Astrocyte (in vitro differentiated cells and primary cell): ENCODE measurements around the gene APBA2. TPM values are rescaled to one million over a fixed set of nuclear protein-coding genes. Genes with fewer than 3 reads are reported as not detected.

Experiments used
- DNase-seq: peaks from one replicate; pipeline ENCODE4 v3.0.0-alpha.2; 2010; ENCODE audit warnings: low read depth
- FAIRE-seq: peaks from 2 replicates; lab custom pipeline; 2011; peaks lifted over from hg19 to GRCh38; lab: Jason Lieb, UNC
- H2AFZ ChIP-seq: 2 replicates; pipeline ENCODE4 v1.6.0; 2012; ENCODE audit warnings: low read depth, low read length, inconsistent platforms
- H3K27ac ChIP-seq: 2 replicates; pipeline ENCODE4 v1.5.1; 2011; ENCODE audit warnings: low read depth, low read length, inconsistent platforms
- H3K27me3 ChIP-seq: 2 replicates; pipeline ENCODE4 v1.6.0; 2011; ENCODE audit warnings: low read length, inconsistent platforms; ENCODE audit not compliant: insufficient read depth
- H3K36me3 ChIP-seq: 2 replicates; pipeline ENCODE4 v1.5.1; 2011; ENCODE audit warnings: low read length, inconsistent platforms; ENCODE audit not compliant: insufficient read depth
- H3K4me1 ChIP-seq: 2 replicates; pipeline ENCODE4 v1.5.1; 2011; ENCODE audit warnings: low read length, inconsistent platforms; ENCODE audit not compliant: insufficient read depth
- H3K4me2 ChIP-seq: 2 replicates; pipeline ENCODE4 v1.6.0; 2012; ENCODE audit warnings: low read length, inconsistent platforms
- H3K4me3 ChIP-seq: 2 replicates; pipeline ENCODE4 v1.5.1; 2011; ENCODE audit warnings: low read depth, mild to moderate bottlenecking, low read length, inconsistent platforms; ENCODE audit not compliant: insufficient read depth
- H3K79me2 ChIP-seq: 2 replicates; pipeline ENCODE4 v1.6.0; 2012; ENCODE audit warnings: mild to moderate bottlenecking, low read length, inconsistent platforms; ENCODE audit not compliant: insufficient read depth
- H3K9ac ChIP-seq: 2 replicates; pipeline ENCODE4 v1.6.0; 2012; ENCODE audit warnings: mild to moderate bottlenecking, low read length, inconsistent platforms
- H3K9me3 ChIP-seq: 2 replicates; pipeline ENCODE4 v1.5.1; 2012; ENCODE audit warnings: low read depth, mild to moderate bottlenecking, low read length, inconsistent platforms; ENCODE audit not compliant: insufficient read depth
- H4K20me1 ChIP-seq: 2 replicates; pipeline ENCODE4 v1.6.0; 2012; ENCODE audit warnings: low read length, inconsistent platforms; ENCODE audit not compliant: insufficient read depth
- H3K27ac Mint-ChIP-seq: one replicate; pipeline ENCODE4 v1.8.0; 2021; ENCODE audit warnings: mild to moderate bottlenecking, mixed read lengths; ENCODE audit not compliant: unreplicated experiment
- H3K27me3 Mint-ChIP-seq: one replicate; pipeline ENCODE4 v1.8.0; 2021; ENCODE audit warnings: low read depth, mixed read lengths; ENCODE audit not compliant: unreplicated experiment
- H3K36me3 Mint-ChIP-seq: one replicate; pipeline ENCODE4 v1.8.0; 2021; ENCODE audit warnings: low read depth, mixed read lengths; ENCODE audit not compliant: unreplicated experiment
- H3K4me1 Mint-ChIP-seq: one replicate; pipeline ENCODE4 v1.8.0; 2021; ENCODE audit warnings: low read depth, mixed read lengths; ENCODE audit not compliant: unreplicated experiment
- H3K4me3 Mint-ChIP-seq: one replicate; pipeline ENCODE4 v1.8.0; 2021; ENCODE audit warnings: mild to moderate bottlenecking, moderate library complexity, mixed read lengths; ENCODE audit not compliant: unreplicated experiment
- H3K9me3 Mint-ChIP-seq: one replicate; pipeline ENCODE4 v1.8.0; 2021; ENCODE audit warnings: mild to moderate bottlenecking, mixed read lengths; ENCODE audit not compliant: unreplicated experiment
- CTCF ChIP-seq: IDR thresholded peaks from 2 replicates; pipeline ENCODE4 v1.5.1; 2011; ENCODE audit warnings: low read depth, mild to moderate bottlenecking, inconsistent platforms, low read length, moderate library complexity; ENCODE audit not compliant: insufficient read depth
- EZH2 ChIP-seq: IDR thresholded peaks from 2 replicates; pipeline ENCODE4 v1.6.1; 2012; ENCODE audit warnings: mild to moderate bottlenecking, low read length, inconsistent platforms; ENCODE audit not compliant: insufficient read depth
- total RNA-seq: library from RNA; stranded (reverse); gene quantifications from 2 replicates; pipeline ENCODE4 v1.2.1, GENCODE V29; 2021

Gene APBA2
- total RNA-seq, 1 donor from 2014 or later: 15.2 TPM

DNA sequence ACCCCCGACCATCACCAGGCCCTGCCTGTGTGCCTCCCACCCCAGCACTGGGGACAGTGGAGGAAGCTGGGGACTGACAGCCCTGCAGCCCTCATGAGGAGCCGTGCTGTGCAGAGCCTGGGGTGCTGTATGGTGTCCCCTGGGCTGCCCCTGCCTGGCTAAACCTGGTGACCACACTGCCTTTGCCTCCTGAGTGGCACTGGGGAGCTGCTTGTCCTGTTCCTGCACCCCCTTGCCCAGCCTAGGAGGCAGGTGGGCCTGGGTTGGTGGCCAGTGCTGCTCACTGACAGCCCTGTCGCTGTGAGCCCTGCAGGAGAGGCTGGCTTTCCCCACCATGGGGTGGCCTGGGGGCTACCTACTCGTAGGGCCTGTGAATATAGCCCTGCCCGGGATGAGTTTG lies 224.4 kb downstream of the APBA2 start:
- Histone ChIP-seq H3K4me3 (no peak overlapping the region), H3K9ac (no peak overlapping the region), H3K27me3 (no peaks in the 10 kb centered on the region), H3K4me1 (peaks cover 11% of the 10 kb centered on the region), H3K79me2 (no peaks in the 10 kb centered on the region), H4K20me1 (no peaks in the 10 kb centered on the region), H3K36me3 (no peaks in the 10 kb centered on the region), H3K27ac (no peak overlapping the region), H2AFZ (no peak overlapping the region), H3K4me2 (no peak overlapping the region), H3K9me3 (no peaks in the 10 kb centered on the region)
- Mint-ChIP-seq H3K27me3 (peaks cover 20% of the 10 kb centered on the region), H3K4me3 (no peak overlapping the region), H3K9me3 (no peaks in the 10 kb centered on the region), H3K36me3 (peaks cover 19% of the 10 kb centered on the region), H3K27ac (no peak overlapping the region), H3K4me1 (peaks cover 17% of the 10 kb centered on the region)
- no peak for DNase-seq
- FAIRE-seq: no peak
- TF ChIP-seq EZH2: no peak
- no peak for TF ChIP-seq CTCF

- H3K27ac ChIP-seq: no peak overlapping the region
- no peaks in the 10 kb centered on the region for H4K20me1 ChIP-seq
- Mint-ChIP-seq H3K4me3 (no peak overlapping the region), H3K27me3 (peaks cover 20% of the 10 kb centered on the region), H3K4me1 (peaks cover 17% of the 10 kb centered on the region), H3K9me3 (no peaks in the 10 kb centered on the region), H3K36me3 (peaks cover 16% of the 10 kb centered on the region), H3K27ac (peak overlapping the region; percentile 18)
- DNase-seq (no peak), FAIRE-seq (no peak)
- H3K9ac ChIP-seq: no peak overlapping the region
- no peak for TF ChIP-seq CTCF
- TF ChIP-seq EZH2: no peak
- no peaks in the 10 kb centered on the region for H3K9me3 ChIP-seq
- no peak overlapping the region for H2AFZ ChIP-seq
- no peak overlapping the region for H3K4me3 ChIP-seq
- H3K27me3 ChIP-seq: no peaks in the 10 kb centered on the region
- H3K79me2 ChIP-seq: no peaks in the 10 kb centered on the region
- no peaks in the 10 kb centered on the region for H3K36me3 ChIP-seq
- peaks cover 17% of the 10 kb centered on the region for H3K4me1 ChIP-seq
- no peak overlapping the region for H3K4me2 ChIP-seq
Observed at GRCh38 chr15:29110733-29111132, 225.0 kb downstream of the APBA2 start.

DNA sequence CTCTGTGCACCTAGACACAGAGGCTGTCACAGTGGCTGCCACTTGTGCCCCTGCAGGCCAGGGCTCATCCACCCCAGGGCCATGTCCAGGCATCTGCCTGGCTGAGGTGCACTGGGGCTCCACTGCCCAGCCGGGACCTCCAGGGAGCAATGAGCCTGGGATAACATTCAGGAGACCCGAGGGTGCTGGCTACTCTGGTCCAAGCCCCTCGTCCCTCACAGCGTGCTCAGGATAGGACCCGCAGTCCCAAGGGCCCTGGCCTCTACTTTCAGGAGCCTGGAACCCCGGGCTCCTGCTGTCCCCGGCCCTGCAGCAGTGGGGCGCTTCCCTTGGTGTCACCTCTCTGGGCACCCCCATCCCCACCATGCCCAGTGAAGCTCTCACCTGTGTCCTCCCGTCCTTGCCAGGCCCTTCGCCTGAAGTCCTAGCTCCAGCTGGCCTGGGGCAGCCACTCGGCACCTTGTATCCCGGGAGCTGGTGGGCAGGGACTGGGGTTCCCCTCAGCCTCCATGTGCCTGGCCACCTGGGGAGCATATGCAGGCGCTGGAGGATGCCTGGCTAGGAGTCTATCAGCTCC lies 226.0 kb downstream of the APBA2 start:
- Histone ChIP-seq H3K9ac (no peak overlapping the region), H4K20me1 (no peaks in the 10 kb centered on the region), H3K27me3 (no peaks in the 10 kb centered on the region), H3K4me3 (no peak overlapping the region), H3K36me3 (no peaks in the 10 kb centered on the region), H3K9me3 (no peaks in the 10 kb centered on the region), H3K27ac (no peak overlapping the region), H3K4me1 (peaks cover 17% of the 10 kb centered on the region), H3K79me2 (no peaks in the 10 kb centered on the region), H2AFZ (no peak overlapping the region), H3K4me2 (no peak overlapping the region)
- Mint-ChIP-seq H3K9me3 (no peaks in the 10 kb centered on the region), H3K36me3 (peaks cover 13% of the 10 kb centered on the region), H3K27me3 (peaks cover 20% of the 10 kb centered on the region), H3K27ac (no peak overlapping the region), H3K4me3 (no peak overlapping the region), H3K4me1 (peaks cover 17% of the 10 kb centered on the region)
- DNase-seq (no peak), FAIRE-seq (no peak)
- TF ChIP-seq CTCF (no peak), EZH2 (no peak)
